Activated naive CD4-positive, alpha-beta T cell treated with Interleukin-2 at 50 U/mL for 16 hours (primary cell): Measurements from ENCODE around the gene SARS1.

Experiments used
- DNase-seq: peaks from one replicate; pipeline ENCODE4 v3.0.0-alpha.2; 2020

The SARS1 gene

GRCh38 chr1:109251277-109252166 lies 37.8 kb downstream of the SARS1 start:
- no peak for DNase-seq

GRCh38 chr1:109252167-109252892 lies 38.6 kb downstream of the SARS1 start:
- no peak for DNase-seq

GRCh38 chr1:109252893-109253802 lies 39.4 kb downstream of the SARS1 start:
- no peak for DNase-seq

- DNase-seq: no peak
These were observed 40.3 kb downstream of the SARS1 start for GRCh38 chr1:109253803-109254620.

- DNase-seq: no peak
These were observed 40.9 kb downstream of the SARS1 start for GRCh38 chr1:109254621-109255096.

- no peak for DNase-seq
These were observed 41.5 kb downstream of the SARS1 start for GRCh38 chr1:109255097-109255651.

- DNase-seq: no peak
These were observed 42.0 kb downstream of the SARS1 start for GRCh38 chr1:109255678-109256077.

- DNase-seq: no peak
These were observed 42.4 kb downstream of the SARS1 start for GRCh38 chr1:109256085-109256484.

GRCh38 chr1:109256971-109257681 lies 43.4 kb downstream of the SARS1 start:
- no peak for DNase-seq

GRCh38 chr1:109257682-109258421 lies 44.1 kb downstream of the SARS1 start:
- DNase-seq: no peak

- no peak for DNase-seq
These were observed 45.1 kb downstream of the SARS1 start for GRCh38 chr1:109258481-109259466.

GRCh38 chr1:109259674-109260557 lies 46.2 kb downstream of the SARS1 start:
- DNase-seq: no peak

GRCh38 chr1:109261006-109261405 lies 47.3 kb downstream of the SARS1 start:
- DNase-seq: no peak

- no peak for DNase-seq
These were observed 47.9 kb downstream of the SARS1 start for GRCh38 chr1:109261578-109261977.

GRCh38 chr1:109262231-109263055 lies 48.7 kb downstream of the SARS1 start:
- DNase-seq: no peak

GRCh38 chr1:109263234-109263596 lies 49.5 kb downstream of the SARS1 start:
- DNase-seq: no peak
